Tongue (tissue), 2 donors: ENCODE results near the gene DNLZ. TPM values are rescaled to one million over a fixed set of nuclear protein-coding genes. Genes with fewer than 3 reads are reported as not detected.

Source experiments
- DNase-seq: peaks from one replicate; pipeline ENCODE4 v3.0.0-alpha.2; 2015
- total RNA-seq: library from RNA; depleted of rRNA; stranded (reverse); fragments of >200 nt; gene quantifications from one replicate; pipeline ENCODE4 v1.2.3, GENCODE V29; 2014

Gene DNLZ
- total RNA-seq, 1 donor from 2014 or later: 9.2 TPM

DNA sequence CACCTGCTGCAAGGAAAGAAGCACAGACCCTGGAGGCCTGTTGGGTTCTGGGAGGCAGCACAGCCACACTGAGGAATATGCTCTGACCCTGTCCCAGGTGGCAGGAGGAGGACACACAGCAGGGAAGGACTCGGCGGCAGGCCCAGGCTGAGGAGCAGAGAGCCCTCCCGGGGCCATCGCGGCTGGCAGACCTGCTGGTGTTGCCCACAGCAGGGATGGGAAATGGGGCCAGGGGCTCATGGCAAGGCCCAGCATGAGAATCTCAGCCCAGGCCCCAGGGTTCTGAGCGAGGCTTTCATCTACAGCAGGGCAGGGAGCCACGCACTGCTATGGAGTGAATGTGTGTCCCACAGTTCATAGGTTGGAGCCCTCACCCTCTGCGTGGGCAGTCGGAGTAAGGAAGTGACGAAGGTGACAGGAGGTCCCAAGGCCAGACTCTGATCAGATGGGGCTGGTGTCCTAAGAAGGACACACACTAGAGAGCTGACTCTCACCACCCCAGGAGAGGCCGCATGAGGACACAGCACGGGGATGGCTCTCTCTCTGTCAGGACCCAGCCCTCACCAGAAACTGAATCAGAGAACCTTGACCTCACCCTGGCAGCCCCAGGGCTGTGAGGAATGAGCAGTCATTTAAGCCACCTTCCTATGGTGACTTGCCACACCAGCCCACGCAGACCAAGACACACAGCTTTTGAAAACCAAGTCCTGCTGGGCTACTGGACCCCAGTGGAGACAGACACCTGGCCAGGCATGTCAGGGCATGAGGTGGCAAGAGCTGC is 46.5 kb downstream of the DNLZ start:
- DNase-seq: no peak

DNA sequence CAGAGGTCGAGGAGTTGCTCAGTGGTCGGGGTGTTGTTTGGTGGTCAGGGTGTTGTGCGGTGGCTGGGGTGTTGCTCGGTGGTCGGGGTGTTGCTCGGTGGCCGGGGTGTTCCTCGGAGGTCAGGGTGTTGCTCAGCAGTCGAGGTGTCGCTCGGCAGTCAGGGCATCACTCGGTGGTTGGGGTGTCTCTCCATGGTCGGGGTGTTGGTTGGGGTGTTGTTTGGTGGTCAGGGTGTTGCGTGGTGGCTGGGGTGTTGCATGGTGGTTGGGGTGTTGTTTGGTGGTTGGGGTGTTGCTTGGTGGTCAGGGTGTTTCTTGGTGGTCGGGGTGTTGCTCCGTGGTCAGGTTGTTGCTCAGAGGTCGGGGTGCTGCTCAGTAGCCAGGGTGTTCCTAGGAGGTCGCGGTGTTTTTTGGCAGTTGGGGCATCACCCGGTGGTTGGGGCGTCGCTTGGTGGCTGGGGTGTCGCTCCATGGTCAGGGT is 47.2 kb downstream of the DNLZ start:
- no peak for DNase-seq

DNA sequence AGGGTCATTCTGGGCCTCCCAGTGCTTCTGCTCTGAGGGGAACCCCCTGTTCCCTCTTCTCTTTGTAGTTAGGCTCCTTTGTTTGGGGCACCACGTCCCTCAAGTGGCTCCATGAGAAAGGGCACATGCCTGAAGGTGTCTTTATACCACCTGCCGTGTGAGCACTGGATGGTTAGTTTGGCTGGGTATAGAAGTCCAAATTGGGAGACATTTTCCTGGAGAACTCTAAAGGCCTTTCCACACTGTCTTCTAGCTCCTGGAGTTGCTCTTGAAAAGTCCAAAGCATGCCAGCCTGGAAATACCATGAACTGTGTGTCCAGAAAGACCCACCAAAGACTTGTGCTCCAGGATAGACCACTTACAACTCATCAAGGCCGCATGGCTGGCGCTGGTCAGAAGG is 48.6 kb downstream of the DNLZ start:
- DNase-seq: no peak

DNA sequence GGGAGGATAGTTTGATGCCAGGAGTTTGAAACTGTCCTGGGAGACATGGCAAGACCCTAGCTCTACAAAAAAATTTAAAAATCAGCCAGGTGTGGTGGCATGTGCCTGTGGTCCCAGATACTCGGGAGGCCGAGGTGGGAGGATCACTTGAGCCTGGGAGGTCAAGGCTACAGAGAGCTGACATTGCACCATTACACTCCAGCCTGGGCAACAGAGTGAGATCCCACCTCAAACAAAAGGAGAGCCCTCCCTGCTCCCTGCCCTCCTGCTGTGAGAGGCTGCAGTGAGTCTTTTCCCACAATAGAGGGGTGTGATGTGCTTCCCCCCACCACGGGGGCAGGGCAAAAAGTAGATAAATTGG is 49.5 kb downstream of the DNLZ start:
- DNase-seq: no peak

DNA sequence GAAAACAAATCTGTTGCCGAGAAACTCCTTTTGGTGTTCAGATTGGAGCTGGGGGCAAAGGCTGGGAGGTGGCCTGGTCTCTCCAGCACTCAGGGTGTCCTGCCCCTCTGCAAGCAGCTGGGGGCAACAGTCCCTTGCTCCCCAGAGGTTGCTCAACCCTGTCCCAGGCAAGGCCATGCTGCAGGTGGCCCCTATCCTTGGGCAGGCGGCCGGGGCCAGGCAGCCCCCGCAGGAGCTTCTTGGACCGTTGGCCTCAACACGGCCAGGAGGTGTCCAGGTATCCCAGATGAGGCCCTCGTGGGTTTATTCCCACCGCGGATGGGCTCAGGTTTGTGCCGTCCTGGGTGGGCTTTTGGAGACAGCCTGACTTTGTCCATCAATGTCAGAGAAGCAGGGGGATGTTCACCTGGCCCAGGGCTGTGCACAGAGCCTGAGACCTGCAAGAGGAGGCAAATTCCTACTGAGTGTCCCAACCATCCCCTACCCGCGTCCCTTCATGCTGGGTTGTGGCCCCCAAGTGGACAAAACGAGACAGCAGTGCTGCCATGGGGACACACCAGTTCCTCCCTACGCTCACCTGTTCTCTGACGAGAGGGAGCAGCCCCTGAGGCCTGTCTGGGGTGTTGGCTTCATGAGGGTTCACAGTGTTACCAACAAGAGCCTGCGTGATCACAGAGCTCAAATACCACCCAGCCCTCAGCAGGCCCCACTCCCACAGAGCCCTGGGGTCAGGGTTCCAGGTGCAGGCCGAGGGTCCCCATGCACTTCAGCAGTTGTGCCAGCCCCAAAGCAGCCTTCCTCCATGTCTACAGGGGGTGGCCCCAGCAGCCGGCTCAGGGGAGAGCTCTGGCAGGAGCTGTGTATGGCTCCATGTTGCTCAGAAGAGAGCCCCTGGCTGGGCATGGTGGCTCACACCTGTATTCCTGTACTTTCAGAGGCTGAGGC is 50.2 kb downstream of the DNLZ start:
- no peak for DNase-seq

DNA sequence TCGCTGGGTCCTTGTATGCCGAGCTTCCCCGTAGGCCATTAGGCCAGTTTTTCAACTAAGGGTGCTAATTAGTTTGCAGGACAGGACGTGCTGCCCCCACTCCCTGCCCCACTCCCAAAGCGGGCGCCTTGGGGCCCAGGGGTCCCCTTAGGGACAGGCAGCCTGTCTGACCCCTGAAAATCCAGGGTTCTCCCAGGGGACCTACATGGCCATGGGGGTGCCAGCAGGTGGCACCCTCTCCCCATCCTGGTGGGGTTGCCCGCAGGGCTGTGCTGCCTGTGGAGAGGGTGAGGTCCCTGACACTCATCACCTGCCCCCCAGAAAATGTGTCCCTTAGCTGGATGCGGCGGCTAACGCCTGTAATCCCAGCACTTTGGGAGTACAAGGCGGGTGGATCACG is 51.1 kb downstream of the DNLZ start:
- peak; percentile 61 for DNase-seq

DNA sequence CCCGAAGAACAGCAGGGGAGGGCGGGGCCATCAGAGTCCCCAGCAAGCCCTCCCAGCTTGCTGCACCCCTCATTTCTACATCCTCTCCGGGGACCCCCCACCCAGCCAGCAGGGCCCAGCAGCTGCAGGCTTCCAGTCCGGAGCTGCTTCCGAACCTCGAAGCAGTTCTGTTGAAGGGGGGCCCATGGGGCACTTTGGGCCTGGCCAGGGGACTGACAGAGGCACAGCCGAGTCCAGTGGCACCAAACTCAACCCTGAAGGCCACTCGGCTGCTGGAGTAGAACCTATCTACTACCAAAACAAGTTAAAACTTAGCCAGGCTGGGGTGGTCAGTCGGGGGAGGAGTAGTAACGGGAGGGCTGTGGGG is 51.6 kb downstream of the DNLZ start:
- no peak for DNase-seq

DNA sequence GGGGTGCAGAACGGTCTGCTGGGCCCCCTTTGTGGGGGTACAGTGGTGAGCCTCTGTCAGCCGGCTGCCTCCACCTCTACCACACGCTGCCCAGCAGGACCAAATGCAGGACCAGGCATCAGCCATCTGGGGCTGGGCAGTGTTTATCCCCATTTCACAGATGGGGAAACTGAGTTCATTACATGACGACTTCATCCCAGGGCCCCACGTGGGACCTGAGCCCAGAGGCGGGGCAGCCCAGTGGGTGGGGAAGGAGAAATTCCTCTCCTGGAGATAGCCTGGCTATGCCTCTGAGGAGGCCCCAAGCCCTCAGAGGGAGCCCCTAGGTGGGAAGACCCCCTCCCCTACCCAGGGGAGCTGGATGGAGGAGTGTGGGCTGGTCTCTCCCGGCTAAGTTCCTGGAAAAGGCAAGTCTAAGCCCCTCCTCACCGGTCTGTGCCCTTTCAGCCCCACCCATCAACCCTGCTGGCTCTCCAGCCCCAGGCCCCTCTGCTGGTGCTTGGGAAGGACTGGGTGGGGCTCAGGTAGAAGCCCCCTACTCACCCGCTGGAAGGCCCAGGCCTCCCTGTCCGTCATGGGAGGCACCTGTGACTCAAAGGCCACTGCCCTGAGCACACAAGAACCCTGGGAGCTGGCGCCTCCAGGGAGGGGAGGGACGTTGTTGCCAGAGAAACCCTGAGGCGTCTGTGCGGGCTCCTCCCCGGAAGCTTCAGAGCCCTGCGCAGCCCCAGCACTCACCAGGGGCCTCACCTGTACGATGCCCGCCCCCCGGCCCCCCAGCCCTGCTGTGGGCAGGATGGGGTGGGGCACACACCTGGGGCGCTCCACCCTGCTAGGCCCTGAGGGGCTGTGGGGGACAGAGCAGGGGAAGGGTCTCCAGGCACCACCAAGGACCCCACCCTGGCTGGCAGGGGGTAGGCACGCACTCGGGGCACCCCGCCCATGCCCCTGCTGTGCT is 52.2 kb downstream of the DNLZ start:
- peak; percentile 51 for DNase-seq

DNA sequence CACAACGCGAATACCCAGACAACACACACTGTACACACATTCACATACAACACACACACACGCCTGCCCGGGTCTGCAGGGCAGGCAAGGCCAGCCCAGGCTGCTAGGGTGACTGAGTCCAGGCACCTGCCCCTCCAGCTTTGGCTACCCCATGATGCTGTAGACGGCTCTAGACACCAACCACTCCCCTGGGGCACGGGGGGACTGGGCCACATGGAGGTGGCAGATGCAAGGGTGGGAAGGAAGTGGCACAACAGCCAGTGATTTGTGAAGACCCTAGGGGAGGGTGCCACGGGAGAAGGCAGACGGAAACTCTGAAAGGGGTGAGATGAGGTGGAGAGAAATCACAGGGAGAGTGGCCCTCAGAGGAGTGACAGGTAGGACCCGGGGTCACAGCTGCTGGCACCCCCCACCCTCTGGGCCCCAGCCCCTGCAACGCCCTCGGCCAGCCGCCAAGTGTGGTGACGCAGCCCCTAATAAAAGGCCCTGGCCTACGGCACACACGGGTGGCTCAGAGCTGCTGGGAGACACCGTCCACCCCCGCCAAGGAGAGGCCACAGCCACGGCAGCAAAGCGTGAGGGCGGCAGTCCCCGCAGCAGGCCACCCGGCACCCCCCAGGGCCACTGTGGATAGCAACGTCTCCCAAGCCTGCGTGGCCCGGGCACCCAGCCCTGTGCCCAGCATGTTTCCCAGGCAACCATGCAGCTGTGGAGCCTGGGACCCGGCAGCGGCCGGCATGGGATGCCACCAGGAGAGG is 53.1 kb downstream of the DNLZ start:
- DNase-seq: peak; percentile 32

DNA sequence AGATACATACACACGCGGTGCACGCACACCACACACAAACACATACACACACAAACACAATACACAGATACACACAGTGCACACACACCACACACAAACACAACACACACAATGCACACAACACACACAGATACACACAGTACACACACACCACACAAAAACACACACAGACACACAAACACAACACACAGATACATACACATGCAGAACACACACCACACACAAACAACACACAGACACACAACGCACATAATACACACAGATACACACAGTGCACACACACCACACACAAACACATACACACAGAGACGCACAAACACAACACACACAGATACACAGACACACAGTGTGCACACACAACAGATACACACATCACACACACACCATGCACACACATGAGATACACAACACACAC is 53.7 kb downstream of the DNLZ start:
- no peak for DNase-seq

Other genes starting within 250 kb of the DNLZ start
- 28.0 TPM for gene TMEM250, start 244.9 kb downstream of the DNLZ start, total RNA-seq
- gene LHX3, start 158.6 kb downstream of the DNLZ start, total RNA-seq: not detected
- 9.0 TPM for gene QSOX2, start 117.9 kb downstream of the DNLZ start, total RNA-seq
- gene CCDC187, start 59.6 kb downstream of the DNLZ start, total RNA-seq: 0.51 TPM
- 27.0 TPM for gene GPSM1, start 36.2 kb downstream of the DNLZ start, total RNA-seq
- gene CARD9, start 9.9 kb upstream of the DNLZ start, total RNA-seq: 4.3 TPM
- gene SNAPC4, start 36.4 kb upstream of the DNLZ start, total RNA-seq: 11.5 TPM
- gene ENTR1, start 46.9 kb upstream of the DNLZ start, total RNA-seq: 22.6 TPM
- 57.1 TPM for gene PMPCA, start 46.9 kb upstream of the DNLZ start, total RNA-seq
- gene INPP5E, start 76.1 kb upstream of the DNLZ start, total RNA-seq: 8.4 TPM
- 29.4 TPM for gene SEC16A, start 119.3 kb upstream of the DNLZ start, total RNA-seq
- gene NOTCH1, start 182.3 kb upstream of the DNLZ start, total RNA-seq: 45.4 TPM